Panc1 (cell line): Measurements from ENCODE around the gene PTPRO. TPM values are rescaled to one million over a fixed set of nuclear protein-coding genes. Genes with fewer than 3 reads are reported as not detected.

Source experiments
- ATAC-seq: fragments of 200-7000 bp; cut with Tn5 transposase; 2 replicates; pipeline ENCODE4 v1.9.1; 2020; ENCODE audit warnings: mild to moderate bottlenecking, moderate library complexity
- BruUV-seq: library from RNA; stranded (reverse); fragments of 400-500 nt; replicated peaks from 2 replicates; lab custom pipeline; 2021; lab: Mats Ljungman, UMichigan
- CTCF ChIA-PET: fragments of 300-600 bp; sonication (Branson Sonifier 250); formaldehyde crosslinking; loops from one replicate; lab custom pipeline; 2022; ENCODE audit warnings: antibody characterized with exemption; lab: Charles Lee
- POLR2A ChIA-PET: fragments of 300-600 bp; sonication (Branson Sonifier 250); formaldehyde crosslinking; loops from one replicate; lab custom pipeline; 2022; ENCODE audit warnings: antibody characterized with exemption; lab: Charles Lee
- DNase-seq: peaks from one replicate; pipeline ENCODE4 v3.0.0-alpha.2; 2010; ENCODE audit warnings: low read depth, low spot score
- H3K27ac ChIP-seq: 2 replicates; pipeline ENCODE4 v1.5.1; 2011; ENCODE audit warnings: mild to moderate bottlenecking, low read length, inconsistent platforms
- H3K27me3 ChIP-seq: fragments of 200-500 bp; sonication (Bioruptor generic); 2 replicates; pipeline ENCODE4 v1.6.0; 2014; ENCODE audit warnings: low read length, inconsistent platforms; ENCODE audit not compliant: control insufficient read depth, insufficient read depth
- H3K36me3 ChIP-seq: fragments of 200-500 bp; sonication (Bioruptor generic); 2 replicates; pipeline ENCODE4 v1.5.1; 2014; ENCODE audit warnings: inconsistent platforms, mild to moderate bottlenecking, low read length, moderate library complexity; ENCODE audit not compliant: control insufficient read depth, insufficient read depth
- H3K4me1 ChIP-seq: 2 replicates; pipeline ENCODE4 v1.5.1; 2011; ENCODE audit warnings: inconsistent platforms, mild to moderate bottlenecking, low read length, moderate library complexity; ENCODE audit not compliant: control insufficient read depth, insufficient read depth
- H3K4me3 ChIP-seq, 2 experiments: 2 replicates each; pipeline ENCODE4 v1.5.1; 2011 to 2012; ENCODE audit warnings: low read depth in 2 of 2, low read length in 2 of 2, mild to moderate bottlenecking in 2 of 2, inconsistent platforms in 1 of 2, moderate library complexity in 1 of 2
- H3K9me3 ChIP-seq: fragments of 200-500 bp; sonication (Bioruptor generic); 2 replicates; pipeline ENCODE4 v1.5.1; 2014; ENCODE audit warnings: low read depth, mild to moderate bottlenecking, inconsistent platforms, low read length, moderate library complexity; ENCODE audit not compliant: control insufficient read depth, insufficient read depth
- POLR2AphosphoS5 ChIP-seq: IDR thresholded peaks from 2 replicates; pipeline ENCODE4 v1.6.1; 2012; ENCODE audit warnings: mild to moderate bottlenecking, low read depth, low read length, moderate library complexity
- SIN3A ChIP-seq: IDR thresholded peaks from 2 replicates; pipeline ENCODE4 v1.6.1; 2012; ENCODE audit warnings: low read depth, mild to moderate bottlenecking, low read length, moderate library complexity, borderline replicate concordance; ENCODE audit not compliant: insufficient read depth
- TCF7L2 ChIP-seq: IDR thresholded peaks from 2 replicates; pipeline ENCODE4 v1.6.1; 2011; ENCODE audit warnings: mild to moderate bottlenecking, low read depth, low read length, inconsistent platforms
- in situ Hi-C: cut with HindIII; loops from 2 replicates; pipeline ENCODE4 v1.10.0; 2016; ENCODE audit warnings: low sequenced_read_pairs, low pct_unique_long_range_greater_than_20kb
- intact Hi-C: fragments of 100-400 bp; cut with micrococcal nuclease; formaldehyde crosslinking; loops from one replicate; pipeline ENCODE4 v1.10.0; 2022; ENCODE audit not compliant: unreplicated experiment
- total RNA-seq: library from RNA; stranded (reverse); gene quantifications from one replicate; pipeline ENCODE4 v1.2.1, GENCODE V29; 2021; ENCODE audit not compliant: unreplicated experiment
- TF ChIP-seq, protein P1 (sequence below), 2 experiments: IDR thresholded peaks; 2 replicates each; pipeline ENCODE4 v1.6.1; 2011 to 2012; ENCODE audit warnings: low read depth in 2 of 2, control low read depth in 1 of 2, low read length in 1 of 2, mild to moderate bottlenecking in 1 of 2, moderate library complexity in 1 of 2; ENCODE audit not compliant: insufficient read depth in 1 of 2
- TF ChIP-seq, protein P2 (sequence below): fragments of 450-650 bp; IDR thresholded peaks from 2 replicates; pipeline ENCODE4 v1.5.1; 2017; ENCODE audit warnings: mild to moderate bottlenecking

Gene PTPRO
- total RNA-seq, 1 experiment from 2014 or later, result not detected

DNA sequence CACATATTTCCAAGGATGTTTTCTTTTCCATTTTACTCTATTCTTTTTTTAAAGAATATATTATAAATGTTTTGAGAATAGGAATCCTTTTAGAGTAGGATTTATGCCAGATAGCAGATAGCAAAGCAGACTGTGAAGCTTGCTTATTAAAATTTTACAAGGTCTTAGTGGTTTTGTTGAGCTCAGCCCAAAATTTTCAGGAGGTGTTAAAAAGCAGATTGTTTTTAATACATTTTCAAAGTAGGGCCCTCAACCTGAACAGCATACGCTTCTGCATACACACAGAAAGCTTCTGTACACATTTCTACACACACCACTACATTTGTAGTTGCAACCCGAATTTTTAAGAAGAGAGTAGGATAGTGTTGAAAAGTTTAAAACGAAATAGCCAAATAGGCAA, 315.9 kb downstream of the PTPRO start:
- TF ChIP-seq TCF7L2 (no peak), POLR2AphosphoS5 (no peak), SIN3A (no peak)
- TF ChIP-seq, protein P1, sequence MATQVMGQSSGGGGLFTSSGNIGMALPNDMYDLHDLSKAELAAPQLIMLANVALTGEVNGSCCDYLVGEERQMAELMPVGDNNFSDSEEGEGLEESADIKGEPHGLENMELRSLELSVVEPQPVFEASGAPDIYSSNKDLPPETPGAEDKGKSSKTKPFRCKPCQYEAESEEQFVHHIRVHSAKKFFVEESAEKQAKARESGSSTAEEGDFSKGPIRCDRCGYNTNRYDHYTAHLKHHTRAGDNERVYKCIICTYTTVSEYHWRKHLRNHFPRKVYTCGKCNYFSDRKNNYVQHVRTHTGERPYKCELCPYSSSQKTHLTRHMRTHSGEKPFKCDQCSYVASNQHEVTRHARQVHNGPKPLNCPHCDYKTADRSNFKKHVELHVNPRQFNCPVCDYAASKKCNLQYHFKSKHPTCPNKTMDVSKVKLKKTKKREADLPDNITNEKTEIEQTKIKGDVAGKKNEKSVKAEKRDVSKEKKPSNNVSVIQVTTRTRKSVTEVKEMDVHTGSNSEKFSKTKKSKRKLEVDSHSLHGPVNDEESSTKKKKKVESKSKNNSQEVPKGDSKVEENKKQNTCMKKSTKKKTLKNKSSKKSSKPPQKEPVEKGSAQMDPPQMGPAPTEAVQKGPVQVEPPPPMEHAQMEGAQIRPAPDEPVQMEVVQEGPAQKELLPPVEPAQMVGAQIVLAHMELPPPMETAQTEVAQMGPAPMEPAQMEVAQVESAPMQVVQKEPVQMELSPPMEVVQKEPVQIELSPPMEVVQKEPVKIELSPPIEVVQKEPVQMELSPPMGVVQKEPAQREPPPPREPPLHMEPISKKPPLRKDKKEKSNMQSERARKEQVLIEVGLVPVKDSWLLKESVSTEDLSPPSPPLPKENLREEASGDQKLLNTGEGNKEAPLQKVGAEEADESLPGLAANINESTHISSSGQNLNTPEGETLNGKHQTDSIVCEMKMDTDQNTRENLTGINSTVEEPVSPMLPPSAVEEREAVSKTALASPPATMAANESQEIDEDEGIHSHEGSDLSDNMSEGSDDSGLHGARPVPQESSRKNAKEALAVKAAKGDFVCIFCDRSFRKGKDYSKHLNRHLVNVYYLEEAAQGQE (IDR thresholded peaks at IDR 0.05; ENCODE audit: insufficient read depth in 1 of 2, low read depth in 2 of 2, low read length in 1 of 2), result no peak
- TF ChIP-seq, protein P2, sequence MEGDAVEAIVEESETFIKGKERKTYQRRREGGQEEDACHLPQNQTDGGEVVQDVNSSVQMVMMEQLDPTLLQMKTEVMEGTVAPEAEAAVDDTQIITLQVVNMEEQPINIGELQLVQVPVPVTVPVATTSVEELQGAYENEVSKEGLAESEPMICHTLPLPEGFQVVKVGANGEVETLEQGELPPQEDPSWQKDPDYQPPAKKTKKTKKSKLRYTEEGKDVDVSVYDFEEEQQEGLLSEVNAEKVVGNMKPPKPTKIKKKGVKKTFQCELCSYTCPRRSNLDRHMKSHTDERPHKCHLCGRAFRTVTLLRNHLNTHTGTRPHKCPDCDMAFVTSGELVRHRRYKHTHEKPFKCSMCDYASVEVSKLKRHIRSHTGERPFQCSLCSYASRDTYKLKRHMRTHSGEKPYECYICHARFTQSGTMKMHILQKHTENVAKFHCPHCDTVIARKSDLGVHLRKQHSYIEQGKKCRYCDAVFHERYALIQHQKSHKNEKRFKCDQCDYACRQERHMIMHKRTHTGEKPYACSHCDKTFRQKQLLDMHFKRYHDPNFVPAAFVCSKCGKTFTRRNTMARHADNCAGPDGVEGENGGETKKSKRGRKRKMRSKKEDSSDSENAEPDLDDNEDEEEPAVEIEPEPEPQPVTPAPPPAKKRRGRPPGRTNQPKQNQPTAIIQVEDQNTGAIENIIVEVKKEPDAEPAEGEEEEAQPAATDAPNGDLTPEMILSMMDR, result no peak
- CTCF ChIA-PET, result no interaction called here

DNA sequence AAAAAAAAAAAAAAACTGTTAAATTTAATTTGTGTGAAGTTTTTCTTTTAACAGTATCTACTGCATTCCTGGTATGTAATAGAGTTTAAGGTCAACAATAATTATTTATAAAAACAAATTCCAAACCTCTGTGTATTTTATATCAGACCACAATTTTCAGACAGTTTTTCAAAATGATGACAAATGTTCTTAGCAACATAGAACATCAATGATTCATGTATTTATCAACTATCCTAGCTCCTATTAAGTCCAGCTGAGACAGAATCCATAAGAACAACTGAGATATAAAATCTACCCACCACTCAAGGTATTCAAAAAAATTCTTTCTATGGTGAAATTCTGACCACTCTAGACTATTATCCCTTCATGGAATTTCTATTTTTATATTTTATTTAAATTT, 322.4 kb downstream of the PTPRO start:
- Histone ChIP-seq H3K27me3 (no peaks in the 10 kb centered on the region), H3K27ac (no peak overlapping the region), H3K36me3 (peaks cover 2% of the 10 kb centered on the region; the same call in 1 of the 2 replicates), H3K4me1 (no peaks in the 10 kb centered on the region), H3K4me3 (no peak overlapping the region), H3K9me3 (no peaks in the 10 kb centered on the region)
- in situ Hi-C loops, result no loop called here
- no TSS peak for BruUV-seq
- intact Hi-C loops, result no loop called here
- ChIA-PET CTCF (no interaction called here), POLR2A (no interaction called here)
- no peak for DNase-seq
- no peak for ATAC-seq
- no peak for TF ChIP-seq POLR2AphosphoS5
- TF ChIP-seq, protein P2, result no peak
- TF ChIP-seq SIN3A, result no peak

More for the DNA sequence above, 315.9 kb downstream of the PTPRO start:
- POLR2A ChIA-PET, result no interaction called here
- Histone ChIP-seq H3K27ac (no peak overlapping the region), H3K27me3 (no peaks in the 10 kb centered on the region), H3K4me3 (no peak overlapping the region), H3K4me1 (no peaks in the 10 kb centered on the region), H3K9me3 (no peaks in the 10 kb centered on the region), H3K36me3 (no peaks in the 10 kb centered on the region; the same call in 1 of the 2 replicates)
- BruUV-seq, result no TSS peak
- intact Hi-C loops (no loop called here), in situ Hi-C loops (no loop called here)
- ATAC-seq (no peak), DNase-seq (no peak)
